ENCODE data around the gene ANKRD24. TPM values are rescaled to one million over a fixed set of nuclear protein-coding genes. Genes with fewer than 3 reads are reported as not detected.
A peak's percentile ranks its signal among the peaks of the same experiment; 100 is the strongest.
"Not testable (repeated sequence)": the region's sequence is repeated elsewhere in the genome, so short reads cannot be mapped to it uniquely, and the experiment has no call there.

The ANKRD24 gene
- total RNA-seq, 1 donor, result 0.27 TPM

- no peak for DNase-seq (ENCODE audit: low read depth in 2 of 3, low spot score in 2 of 3)
Measured at GRCh38 chr19:4196587-4197148, 14.2 kb downstream of the ANKRD24 start.

- no peak for DNase-seq (ENCODE audit: low read depth in 2 of 3, low spot score in 2 of 3)
Measured at GRCh38 chr19:4197228-4197624, 14.7 kb downstream of the ANKRD24 start.

GRCh38 chr19:4197625-4198466 lies 15.4 kb downstream of the ANKRD24 start:
- DNase-seq (ENCODE audit: low read depth in 2 of 3, low spot score in 2 of 3), result peak in 1 of 3 donors; percentile 36

- DNase-seq (ENCODE audit: low read depth in 2 of 3, low spot score in 2 of 3), result no peak
Measured at GRCh38 chr19:4198467-4199126, 16.1 kb downstream of the ANKRD24 start.

- no peak for DNase-seq (ENCODE audit: low read depth in 2 of 3, low spot score in 2 of 3)
Measured at GRCh38 chr19:4199699-4200293, 17.3 kb downstream of the ANKRD24 start.

- DNase-seq (ENCODE audit: low read depth in 2 of 3, low spot score in 2 of 3), result no peak
Measured at GRCh38 chr19:4200940-4201542, 18.6 kb downstream of the ANKRD24 start.

GRCh38 chr19:4201798-4202197 lies 19.3 kb downstream of the ANKRD24 start:
- no peak for DNase-seq (ENCODE audit: low read depth in 2 of 3, low spot score in 2 of 3)

- DNase-seq (ENCODE audit: low read depth in 2 of 3, low spot score in 2 of 3), result no peak
Measured at GRCh38 chr19:4206818-4207484, 24.5 kb downstream of the ANKRD24 start.

- no peak for DNase-seq (ENCODE audit: low read depth in 2 of 3, low spot score in 2 of 3)
Measured at GRCh38 chr19:4208385-4209094, 26.1 kb downstream of the ANKRD24 start.

GRCh38 chr19:4210166-4210731 lies 27.8 kb downstream of the ANKRD24 start:
- DNase-seq (ENCODE audit: low read depth in 2 of 3, low spot score in 2 of 3), result no peak

GRCh38 chr19:4213116-4213515 lies 30.6 kb downstream of the ANKRD24 start:
- no peak for DNase-seq (ENCODE audit: low read depth in 2 of 3, low spot score in 2 of 3)

- DNase-seq (ENCODE audit: low read depth in 2 of 3, low spot score in 2 of 3), result no peak
Measured at GRCh38 chr19:4215807-4216206, 33.3 kb downstream of the ANKRD24 start.

GRCh38 chr19:4216846-4217245 lies 34.4 kb downstream of the ANKRD24 start:
- DNase-seq (ENCODE audit: low read depth in 2 of 3, low spot score in 2 of 3), result no peak

- no peak for DNase-seq (ENCODE audit: low read depth in 2 of 3, low spot score in 2 of 3)
Measured at GRCh38 chr19:4217429-4218264, 35.2 kb downstream of the ANKRD24 start.

- not testable (repeated sequence) for DNase-seq (ENCODE audit: low read depth in 2 of 3, low spot score in 2 of 3)
Measured at GRCh38 chr19:4218523-4218922, 36.0 kb downstream of the ANKRD24 start.

GRCh38 chr19:4220188-4220587 lies 37.7 kb downstream of the ANKRD24 start:
- DNase-seq (ENCODE audit: low read depth in 2 of 3, low spot score in 2 of 3), result no peak

- no peak for DNase-seq (ENCODE audit: low read depth in 2 of 3, low spot score in 2 of 3)
Measured at GRCh38 chr19:4224470-4224869, 42.0 kb downstream of the ANKRD24 start.

- no peak for DNase-seq (ENCODE audit: low read depth in 2 of 3, low spot score in 2 of 3)
Measured at GRCh38 chr19:4225885-4226284, 43.4 kb downstream of the ANKRD24 start.

- DNase-seq (ENCODE audit: low read depth in 2 of 3, low spot score in 2 of 3), result no peak
Measured at GRCh38 chr19:4227771-4228170, 45.3 kb downstream of the ANKRD24 start.
